Iris pigment epithelial cell (primary cell): Measurements from ENCODE around the gene SLCO3A1.
A peak's percentile ranks its signal among the peaks of the same experiment; 100 is the strongest.
"Not testable (repeated sequence)": the region's sequence is repeated elsewhere in the genome, so short reads cannot be mapped to it uniquely, and the experiment has no call there.

Source experiments
- DNase-seq: peaks from one replicate; pipeline ENCODE4 v3.0.0-alpha.2; 2011; ENCODE audit warnings: low read depth

The SLCO3A1 gene

GRCh38 chr15:92035961-92036360 is 182.5 kb downstream of the SLCO3A1 start:
- no peak for DNase-seq

DNA sequence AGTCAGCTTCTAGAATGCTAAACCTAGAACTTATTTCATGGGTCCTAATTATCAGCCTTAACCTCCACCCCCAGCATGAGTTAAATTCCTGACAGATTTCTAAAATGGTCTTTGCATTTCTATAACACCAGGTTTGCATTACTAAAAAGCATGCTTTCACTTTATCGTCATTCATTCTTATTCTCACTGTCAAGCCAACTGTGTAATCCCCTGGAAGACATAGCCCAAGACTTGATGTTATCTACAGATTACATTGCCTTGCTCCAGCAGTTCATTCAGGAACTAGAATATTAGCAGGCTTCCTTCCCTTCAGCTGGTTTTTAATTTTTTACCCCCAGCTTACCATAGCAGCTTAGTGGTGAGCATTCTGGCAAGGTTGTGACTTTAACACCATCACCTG is 184.0 kb downstream of the SLCO3A1 start:
- no peak for DNase-seq

GRCh38 chr15:92040350-92040749 is 186.8 kb downstream of the SLCO3A1 start:
- no peak for DNase-seq

GRCh38 chr15:92041371-92041770 is 187.9 kb downstream of the SLCO3A1 start:
- DNase-seq: no peak

GRCh38 chr15:92043283-92043682 is 189.8 kb downstream of the SLCO3A1 start:
- DNase-seq: no peak

DNA sequence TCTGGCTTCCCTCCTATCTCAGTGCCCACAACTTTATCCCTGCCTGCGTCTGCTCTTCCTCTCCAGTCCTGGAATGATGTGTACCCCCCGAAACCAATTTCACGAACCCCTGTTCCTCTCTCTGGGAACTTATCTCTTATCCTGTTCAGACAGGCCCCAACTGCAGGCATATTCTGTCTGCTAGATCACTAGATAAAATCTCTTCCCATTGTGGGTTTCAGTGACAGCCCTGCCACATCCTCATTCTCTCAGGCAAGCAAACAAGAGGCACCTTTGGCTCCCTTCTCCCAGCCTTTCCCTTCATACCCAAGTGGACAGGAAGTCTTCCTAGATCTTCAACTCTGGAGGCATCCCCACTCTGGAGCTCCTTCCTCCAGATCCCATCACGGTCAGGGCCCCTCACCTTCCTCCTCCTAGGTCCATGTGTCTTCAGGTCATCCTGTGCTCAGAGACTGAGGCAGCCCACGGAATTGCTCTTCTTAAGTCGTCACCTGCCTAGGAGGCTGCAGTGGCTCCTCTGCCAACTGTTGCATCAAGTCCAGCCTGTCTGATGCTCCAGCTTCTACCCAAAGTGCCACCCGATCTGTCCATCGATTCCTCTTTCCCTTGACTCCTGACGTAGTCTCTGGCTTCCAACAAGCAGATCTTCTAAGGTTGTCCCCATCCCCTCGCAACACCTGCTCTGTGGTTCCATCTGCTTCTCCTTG is 190.8 kb downstream of the SLCO3A1 start:
- DNase-seq: no peak

DNA sequence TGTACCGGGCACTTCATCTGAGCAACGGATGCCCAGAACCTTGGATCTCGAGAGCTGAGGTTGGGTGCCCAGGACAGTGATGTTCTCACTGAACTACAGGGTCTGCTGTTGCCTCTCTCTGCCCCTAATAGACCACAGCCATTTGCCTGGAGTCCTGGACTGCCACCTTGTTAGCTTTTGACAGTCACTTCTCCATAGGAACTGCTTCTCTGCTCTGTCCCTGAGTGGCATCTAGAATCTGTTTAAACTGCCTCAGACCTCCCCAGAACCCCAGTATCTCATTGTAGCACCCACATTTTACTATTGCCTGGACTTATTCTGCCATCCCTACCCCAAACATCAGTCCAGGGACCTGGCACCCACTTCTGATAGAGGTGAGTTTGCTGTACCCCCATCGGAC is 194.4 kb downstream of the SLCO3A1 start:
- no peak for DNase-seq

- DNase-seq: no peak
Observed at GRCh38 chr15:92048739-92049138, 195.2 kb downstream of the SLCO3A1 start.

GRCh38 chr15:92049290-92049989 is 195.9 kb downstream of the SLCO3A1 start:
- DNase-seq: no peak

DNA sequence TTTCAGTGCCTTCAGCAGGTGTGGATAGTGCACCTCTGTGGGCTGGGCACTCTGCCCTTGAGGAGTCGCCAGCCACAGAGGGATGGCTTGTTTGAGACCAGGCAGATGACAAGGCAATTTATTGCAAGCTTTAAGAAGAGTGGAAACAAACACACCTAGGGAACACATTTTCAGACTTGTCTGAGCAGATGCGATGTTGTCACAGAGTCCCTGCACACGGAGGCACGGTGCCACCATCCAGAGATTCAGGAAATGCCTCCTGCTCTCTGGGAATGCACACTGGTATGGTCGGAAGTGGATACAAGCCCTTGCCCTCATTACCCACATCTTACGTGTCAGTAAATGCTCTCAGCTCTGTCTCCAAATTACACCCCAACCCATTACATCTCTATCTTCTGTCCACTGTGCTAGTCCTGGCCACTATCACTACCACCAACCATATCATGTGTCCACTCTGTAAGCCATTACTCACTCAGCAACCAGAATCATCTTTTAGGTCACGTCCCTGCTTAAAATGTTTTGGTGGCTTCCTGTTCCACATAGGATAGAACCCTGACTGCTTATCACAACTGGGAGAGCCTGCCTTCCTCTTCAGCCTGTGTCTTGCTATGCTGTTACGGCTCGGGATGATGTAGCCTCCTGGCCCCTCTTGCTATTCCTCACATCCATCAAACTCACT is 196.9 kb downstream of the SLCO3A1 start:
- no peak for DNase-seq

DNA sequence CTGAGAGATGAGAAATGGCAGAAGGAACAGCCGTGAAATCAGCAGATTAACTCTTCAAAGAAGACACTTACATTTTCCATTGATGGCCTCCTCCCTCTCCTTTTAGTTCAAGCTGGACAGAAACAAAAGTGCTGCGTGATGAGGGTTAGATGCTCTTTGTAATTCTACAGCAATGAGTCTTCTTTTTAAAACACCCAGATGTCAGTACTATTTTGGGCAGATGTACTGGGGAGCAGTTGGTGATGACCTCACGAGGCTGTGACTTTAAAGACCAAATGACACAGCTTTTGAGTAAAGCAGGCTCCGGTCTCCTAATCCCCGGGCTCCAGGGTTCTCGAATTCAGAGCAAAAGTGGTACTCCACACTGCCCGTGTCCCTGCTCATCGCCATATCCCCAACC is 198.2 kb downstream of the SLCO3A1 start:
- no peak for DNase-seq

GRCh38 chr15:92053753-92054316 is 200.3 kb downstream of the SLCO3A1 start:
- DNase-seq: no peak

- no peak for DNase-seq
Observed at GRCh38 chr15:92056875-92057274, 203.4 kb downstream of the SLCO3A1 start.

- DNase-seq: no peak
Observed at GRCh38 chr15:92059036-92059970, 205.8 kb downstream of the SLCO3A1 start.

GRCh38 chr15:92059971-92060311 is 206.4 kb downstream of the SLCO3A1 start:
- DNase-seq: not testable (repeated sequence)

GRCh38 chr15:92061511-92062195 is 208.1 kb downstream of the SLCO3A1 start:
- DNase-seq: no peak

DNA sequence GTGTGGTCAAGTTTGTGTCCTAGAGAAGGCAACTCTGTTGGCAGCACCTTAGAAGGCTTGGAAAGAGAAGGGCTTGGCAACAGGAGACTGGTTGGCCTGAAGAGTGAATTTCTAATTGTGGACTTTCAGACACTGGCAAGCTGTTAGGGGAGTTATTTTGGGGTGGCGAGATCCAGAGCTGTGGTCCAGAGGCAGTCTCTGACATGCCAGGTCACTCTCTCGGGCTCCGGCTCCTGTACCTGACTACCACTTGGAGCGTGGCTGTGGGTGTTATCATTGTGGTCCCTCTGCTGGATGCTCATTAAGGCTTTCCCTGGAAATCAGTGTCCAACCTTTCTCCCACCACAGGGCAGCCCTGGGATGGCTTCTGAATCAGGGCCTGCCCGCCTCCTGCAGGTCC is 209.0 kb downstream of the SLCO3A1 start:
- DNase-seq: no peak

DNA sequence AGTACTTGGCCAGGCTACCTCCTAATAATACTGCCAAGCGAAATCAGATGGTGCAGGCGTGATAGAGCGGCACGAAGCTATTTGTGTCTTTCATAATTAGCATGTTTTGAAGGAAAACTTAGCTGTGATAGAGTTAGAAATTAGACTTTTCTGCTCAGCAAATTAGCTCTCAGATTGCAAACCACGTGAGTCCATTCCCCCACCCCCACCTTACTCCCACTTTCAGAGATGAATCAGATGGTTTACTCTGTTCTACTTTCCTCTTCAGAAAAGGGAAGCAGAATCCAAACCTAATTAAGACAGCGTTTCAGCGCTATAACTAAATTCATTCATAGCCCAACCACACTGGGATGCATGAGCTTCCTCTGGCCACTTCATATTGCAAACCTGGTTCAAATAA is 214.6 kb downstream of the SLCO3A1 start:
- DNase-seq: no peak

- DNase-seq: peak; percentile 50
Observed at GRCh38 chr15:92069308-92070250, 216.1 kb downstream of the SLCO3A1 start.

DNA sequence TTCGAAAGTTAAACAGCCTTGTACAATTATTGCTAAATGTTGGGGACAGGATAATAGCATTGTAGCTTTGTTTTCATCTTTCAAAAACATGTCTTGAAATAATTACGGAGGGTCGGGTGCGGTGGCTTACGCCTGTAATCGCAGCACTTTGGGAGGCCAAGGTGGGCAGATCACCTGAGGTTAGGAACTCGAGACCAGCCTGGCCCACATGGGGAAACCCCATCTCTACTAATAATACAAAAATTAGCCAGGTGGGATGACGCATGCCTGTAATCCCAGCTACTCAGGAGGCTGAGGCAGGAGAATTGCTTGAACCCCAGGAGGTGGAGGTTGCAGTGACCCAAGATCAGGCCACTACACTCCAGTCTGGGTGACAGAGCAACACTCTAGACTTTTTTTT is 216.7 kb downstream of the SLCO3A1 start:
- DNase-seq: not testable (repeated sequence)
